Endothelial cell of umbilical vein (primary cell): ENCODE measurements around the gene TRIM37.

Source experiments
- EZH2 ChIP-seq: IDR thresholded peaks from 2 replicates; pipeline ENCODE4 v1.6.1; 2012; ENCODE audit warnings: borderline replicate concordance, low read depth, mild to moderate bottlenecking, moderate library complexity, low read length, inconsistent platforms; ENCODE audit not compliant: severe bottlenecking
- FOS ChIP-seq: IDR thresholded peaks from 2 replicates; pipeline ENCODE4 v1.6.1; 2011; ENCODE audit warnings: mild to moderate bottlenecking, low read length, moderate library complexity, borderline replicate concordance; ENCODE audit not compliant: insufficient read depth
- JUN ChIP-seq: IDR thresholded peaks from 2 replicates; pipeline ENCODE4 v1.6.1; 2011; ENCODE audit warnings: borderline replicate concordance, low read depth; ENCODE audit not compliant: insufficient read length, insufficient read depth
- MYC ChIP-seq: IDR thresholded peaks from one replicate; pipeline ENCODE4 v1.6.1; 2011; ENCODE audit warnings: mild to moderate bottlenecking, low read depth, low read length
- POLR2A ChIP-seq: IDR thresholded peaks from 2 replicates; pipeline ENCODE4 v1.6.1; 2012; ENCODE audit warnings: low read depth, mild to moderate bottlenecking, control low read depth, low read length
- POLR2AphosphoS5 ChIP-seq: IDR thresholded peaks from 2 replicates; pipeline ENCODE4 v1.6.1; 2012; ENCODE audit warnings: low read depth, mild to moderate bottlenecking, control low read depth, low read length, moderate library complexity; ENCODE audit not compliant: insufficient read depth
- TF ChIP-seq, protein P1 (sequence below), 2 donors: IDR thresholded peaks; 1 replicate in 1 of 2; 2 replicates in 1 of 2; pipeline ENCODE4 v1.5.1; 2011; ENCODE audit warnings: low read length in 2 of 2, mild to moderate bottlenecking in 2 of 2, moderate library complexity in 2 of 2, control low read depth in 1 of 2, inconsistent platforms in 1 of 2, low read depth in 1 of 2; ENCODE audit not compliant: insufficient read depth in 1 of 2; ENCODE audit errors: extremely low read depth in 1 of 2

DNA sequence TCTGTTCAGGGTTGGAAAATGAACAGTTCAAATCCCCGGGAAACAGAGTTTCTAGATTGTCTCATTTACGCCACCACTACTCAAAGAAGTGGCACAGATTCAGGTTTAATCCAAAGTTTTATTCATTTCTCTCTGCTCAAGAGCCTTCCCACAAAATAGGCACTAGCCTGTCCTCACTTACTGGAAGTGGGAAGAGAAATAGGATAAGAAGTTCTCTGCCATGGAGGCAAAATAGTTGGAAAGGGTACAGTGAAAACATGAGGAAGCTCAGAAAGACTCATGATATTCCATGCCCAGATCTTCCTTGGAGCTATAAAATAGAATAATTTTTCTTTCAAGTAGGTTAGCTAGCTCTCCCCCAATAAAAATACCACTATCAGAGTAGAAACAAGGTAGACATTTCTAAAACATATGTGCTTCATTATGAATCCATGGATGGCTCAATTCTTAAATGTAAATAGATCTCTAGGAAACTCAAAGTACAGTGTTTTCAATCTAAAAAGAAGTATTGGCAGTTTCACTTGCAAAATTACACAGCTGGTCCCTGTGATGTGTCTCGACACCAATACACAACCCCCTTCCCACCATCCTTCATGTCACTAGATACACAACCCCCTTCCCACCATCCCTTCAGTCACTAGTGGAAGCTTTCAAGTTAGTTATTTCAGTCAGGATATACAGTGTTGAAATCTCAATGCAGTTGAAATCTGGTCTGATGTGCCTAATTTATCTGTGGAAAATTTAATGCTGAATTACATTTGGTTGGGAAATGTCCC lies 125.8 kb downstream of the TRIM37 start:
- TF ChIP-seq, protein P1, sequence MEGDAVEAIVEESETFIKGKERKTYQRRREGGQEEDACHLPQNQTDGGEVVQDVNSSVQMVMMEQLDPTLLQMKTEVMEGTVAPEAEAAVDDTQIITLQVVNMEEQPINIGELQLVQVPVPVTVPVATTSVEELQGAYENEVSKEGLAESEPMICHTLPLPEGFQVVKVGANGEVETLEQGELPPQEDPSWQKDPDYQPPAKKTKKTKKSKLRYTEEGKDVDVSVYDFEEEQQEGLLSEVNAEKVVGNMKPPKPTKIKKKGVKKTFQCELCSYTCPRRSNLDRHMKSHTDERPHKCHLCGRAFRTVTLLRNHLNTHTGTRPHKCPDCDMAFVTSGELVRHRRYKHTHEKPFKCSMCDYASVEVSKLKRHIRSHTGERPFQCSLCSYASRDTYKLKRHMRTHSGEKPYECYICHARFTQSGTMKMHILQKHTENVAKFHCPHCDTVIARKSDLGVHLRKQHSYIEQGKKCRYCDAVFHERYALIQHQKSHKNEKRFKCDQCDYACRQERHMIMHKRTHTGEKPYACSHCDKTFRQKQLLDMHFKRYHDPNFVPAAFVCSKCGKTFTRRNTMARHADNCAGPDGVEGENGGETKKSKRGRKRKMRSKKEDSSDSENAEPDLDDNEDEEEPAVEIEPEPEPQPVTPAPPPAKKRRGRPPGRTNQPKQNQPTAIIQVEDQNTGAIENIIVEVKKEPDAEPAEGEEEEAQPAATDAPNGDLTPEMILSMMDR (IDR thresholded peaks at IDR 0.05; ENCODE audit: extremely low read depth in 1 of 2, insufficient read depth in 1 of 2, low read depth in 1 of 2, low read length in 2 of 2) = no peak
- TF ChIP-seq POLR2A (no peak), JUN (no peak), POLR2AphosphoS5 (no peak), FOS (no peak), EZH2 (no peak), MYC (no peak)
